Measurements from ENCODE around the gene PLA1A. TPM values are rescaled to one million over a fixed set of nuclear protein-coding genes. Genes with fewer than 3 reads are reported as not detected.
A peak's percentile ranks its signal among the peaks of the same experiment; 100 is the strongest.

Gene PLA1A
- total and polyA plus RNA-seq, 10 of the 15 experiments (the other 5 are each of a cell fraction or from before 2014, with no cell fraction given): 2.9 to 106 (median 4.8) TPM

DNA sequence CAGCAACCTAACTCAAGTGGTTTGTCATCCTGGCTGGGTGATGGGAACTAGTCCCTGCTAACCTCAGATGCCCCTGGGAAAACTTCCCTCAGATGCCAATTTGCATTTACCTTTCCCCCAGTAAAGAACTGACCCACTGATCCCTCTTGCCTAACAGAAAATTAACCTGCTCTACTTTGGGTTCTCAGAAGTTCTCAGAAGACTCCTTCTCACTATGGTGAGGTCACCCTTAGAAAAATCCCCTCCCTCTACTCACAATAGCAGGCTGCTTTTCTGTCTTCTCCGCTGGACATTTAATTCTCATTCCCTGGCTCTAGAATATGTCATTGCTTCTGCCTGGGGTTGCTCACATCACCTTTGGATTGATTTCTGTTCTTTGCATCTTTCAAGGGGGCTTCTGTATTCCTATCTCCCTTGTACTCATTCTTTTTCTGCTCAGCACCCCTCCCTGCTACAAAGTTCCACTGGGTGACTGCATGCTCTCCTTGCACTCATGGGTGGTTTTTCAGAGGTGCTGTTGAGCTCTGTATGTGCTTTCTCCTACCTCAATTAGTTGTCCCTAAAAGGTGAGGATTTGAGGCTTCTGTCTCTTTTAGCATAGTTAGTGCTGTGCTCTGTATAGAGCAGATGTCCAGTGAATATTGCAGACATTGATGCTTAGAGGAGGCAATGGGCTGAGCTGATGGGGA lies 869 bp downstream of the PLA1A start (continued):
- TF ChIP-seq, protein P1, sequence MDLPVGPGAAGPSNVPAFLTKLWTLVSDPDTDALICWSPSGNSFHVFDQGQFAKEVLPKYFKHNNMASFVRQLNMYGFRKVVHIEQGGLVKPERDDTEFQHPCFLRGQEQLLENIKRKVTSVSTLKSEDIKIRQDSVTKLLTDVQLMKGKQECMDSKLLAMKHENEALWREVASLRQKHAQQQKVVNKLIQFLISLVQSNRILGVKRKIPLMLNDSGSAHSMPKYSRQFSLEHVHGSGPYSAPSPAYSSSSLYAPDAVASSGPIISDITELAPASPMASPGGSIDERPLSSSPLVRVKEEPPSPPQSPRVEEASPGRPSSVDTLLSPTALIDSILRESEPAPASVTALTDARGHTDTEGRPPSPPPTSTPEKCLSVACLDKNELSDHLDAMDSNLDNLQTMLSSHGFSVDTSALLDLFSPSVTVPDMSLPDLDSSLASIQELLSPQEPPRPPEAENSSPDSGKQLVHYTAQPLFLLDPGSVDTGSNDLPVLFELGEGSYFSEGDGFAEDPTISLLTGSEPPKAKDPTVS (IDR thresholded peaks at IDR 0.05; ENCODE audit: low read depth, low read length): no peak
- TF ChIP-seq MXI1 (IDR thresholded peaks at IDR 0.05; ENCODE audit: low read depth, low read length) (no peak), SRF (IDR thresholded peaks at IDR 0.05; ENCODE audit: low read depth in 2 of 2, low read length in 2 of 2) (no peak), MEF2A (IDR thresholded peaks at IDR 0.05; ENCODE audit: insufficient read depth, low read depth, low read length) (no peak), CHD2 (IDR thresholded peaks at IDR 0.05; ENCODE audit: borderline replicate concordance, low read depth, low read length) (no peak), RUNX3 (IDR thresholded peaks at IDR 0.05; ENCODE audit: low read length) (peak; percentile 77), EGR1 (IDR thresholded peaks at IDR 0.05; ENCODE audit: borderline replicate concordance in 1 of 2, low read depth in 2 of 2, low read length in 2 of 2) (no peak), CHD1 (IDR thresholded peaks at IDR 0.05; ENCODE audit: low read depth, low read length) (no peak), CHD4 (IDR thresholded peaks at IDR 0.05) (no peak), JUND (IDR thresholded peaks at IDR 0.05; ENCODE audit: low read depth, low read length) (no peak), SPI1 (IDR thresholded peaks at IDR 0.05; ENCODE audit: borderline replicate concordance, insufficient read depth, low read depth, low read length) (no peak), BRCA1 (IDR thresholded peaks at IDR 0.05; ENCODE audit: low read depth, low read length) (no peak), SREBF1 (IDR thresholded peaks at IDR 0.05; ENCODE audit: low read length) (no peak), FOS (IDR thresholded peaks at IDR 0.05; ENCODE audit: borderline replicate concordance, extremely low read depth, insufficient read length) (no peak)
- TF ChIP-seq, protein P2, sequence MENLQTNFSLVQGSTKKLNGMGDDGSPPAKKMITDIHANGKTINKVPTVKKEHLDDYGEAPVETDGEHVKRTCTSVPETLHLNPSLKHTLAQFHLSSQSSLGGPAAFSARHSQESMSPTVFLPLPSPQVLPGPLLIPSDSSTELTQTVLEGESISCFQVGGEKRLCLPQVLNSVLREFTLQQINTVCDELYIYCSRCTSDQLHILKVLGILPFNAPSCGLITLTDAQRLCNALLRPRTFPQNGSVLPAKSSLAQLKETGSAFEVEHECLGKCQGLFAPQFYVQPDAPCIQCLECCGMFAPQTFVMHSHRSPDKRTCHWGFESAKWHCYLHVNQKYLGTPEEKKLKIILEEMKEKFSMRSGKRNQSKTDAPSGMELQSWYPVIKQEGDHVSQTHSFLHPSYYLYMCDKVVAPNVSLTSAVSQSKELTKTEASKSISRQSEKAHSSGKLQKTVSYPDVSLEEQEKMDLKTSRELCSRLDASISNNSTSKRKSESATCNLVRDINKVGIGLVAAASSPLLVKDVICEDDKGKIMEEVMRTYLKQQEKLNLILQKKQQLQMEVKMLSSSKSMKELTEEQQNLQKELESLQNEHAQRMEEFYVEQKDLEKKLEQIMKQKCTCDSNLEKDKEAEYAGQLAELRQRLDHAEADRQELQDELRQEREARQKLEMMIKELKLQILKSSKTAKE (IDR thresholded peaks at IDR 0.05; ENCODE audit: low read depth, poor library complexity, severe bottlenecking): peak; percentile 26
- TF ChIP-seq, protein P3, sequence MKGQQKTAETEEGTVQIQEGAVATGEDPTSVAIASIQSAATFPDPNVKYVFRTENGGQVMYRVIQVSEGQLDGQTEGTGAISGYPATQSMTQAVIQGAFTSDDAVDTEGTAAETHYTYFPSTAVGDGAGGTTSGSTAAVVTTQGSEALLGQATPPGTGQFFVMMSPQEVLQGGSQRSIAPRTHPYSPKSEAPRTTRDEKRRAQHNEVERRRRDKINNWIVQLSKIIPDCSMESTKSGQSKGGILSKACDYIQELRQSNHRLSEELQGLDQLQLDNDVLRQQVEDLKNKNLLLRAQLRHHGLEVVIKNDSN (IDR thresholded peaks at IDR 0.05; ENCODE audit: borderline replicate concordance, extremely low read length, insufficient read depth, low read depth, low read length): no peak
- TF ChIP-seq, protein P4, sequence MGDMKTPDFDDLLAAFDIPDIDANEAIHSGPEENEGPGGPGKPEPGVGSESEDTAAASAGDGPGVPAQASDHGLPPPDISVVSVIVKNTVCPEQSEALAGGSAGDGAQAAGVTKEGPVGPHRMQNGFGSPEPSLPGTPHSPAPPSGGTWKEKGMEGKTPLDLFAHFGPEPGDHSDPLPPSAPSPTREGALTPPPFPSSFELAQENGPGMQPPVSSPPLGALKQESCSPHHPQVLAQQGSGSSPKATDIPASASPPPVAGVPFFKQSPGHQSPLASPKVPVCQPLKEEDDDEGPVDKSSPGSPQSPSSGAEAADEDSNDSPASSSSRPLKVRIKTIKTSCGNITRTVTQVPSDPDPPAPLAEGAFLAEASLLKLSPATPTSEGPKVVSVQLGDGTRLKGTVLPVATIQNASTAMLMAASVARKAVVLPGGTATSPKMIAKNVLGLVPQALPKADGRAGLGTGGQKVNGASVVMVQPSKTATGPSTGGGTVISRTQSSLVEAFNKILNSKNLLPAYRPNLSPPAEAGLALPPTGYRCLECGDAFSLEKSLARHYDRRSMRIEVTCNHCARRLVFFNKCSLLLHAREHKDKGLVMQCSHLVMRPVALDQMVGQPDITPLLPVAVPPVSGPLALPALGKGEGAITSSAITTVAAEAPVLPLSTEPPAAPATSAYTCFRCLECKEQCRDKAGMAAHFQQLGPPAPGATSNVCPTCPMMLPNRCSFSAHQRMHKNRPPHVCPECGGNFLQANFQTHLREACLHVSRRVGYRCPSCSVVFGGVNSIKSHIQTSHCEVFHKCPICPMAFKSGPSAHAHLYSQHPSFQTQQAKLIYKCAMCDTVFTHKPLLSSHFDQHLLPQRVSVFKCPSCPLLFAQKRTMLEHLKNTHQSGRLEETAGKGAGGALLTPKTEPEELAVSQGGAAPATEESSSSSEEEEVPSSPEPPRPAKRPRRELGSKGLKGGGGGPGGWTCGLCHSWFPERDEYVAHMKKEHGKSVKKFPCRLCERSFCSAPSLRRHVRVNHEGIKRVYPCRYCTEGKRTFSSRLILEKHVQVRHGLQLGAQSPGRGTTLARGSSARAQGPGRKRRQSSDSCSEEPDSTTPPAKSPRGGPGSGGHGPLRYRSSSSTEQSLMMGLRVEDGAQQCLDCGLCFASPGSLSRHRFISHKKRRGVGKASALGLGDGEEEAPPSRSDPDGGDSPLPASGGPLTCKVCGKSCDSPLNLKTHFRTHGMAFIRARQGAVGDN (IDR thresholded peaks at IDR 0.05): peak; percentile 26
- TF ChIP-seq, protein P5, sequence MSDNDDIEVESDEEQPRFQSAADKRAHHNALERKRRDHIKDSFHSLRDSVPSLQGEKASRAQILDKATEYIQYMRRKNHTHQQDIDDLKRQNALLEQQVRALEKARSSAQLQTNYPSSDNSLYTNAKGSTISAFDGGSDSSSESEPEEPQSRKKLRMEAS (IDR thresholded peaks at IDR 0.05; ENCODE audit: low read depth, low read length): no peak
- TF ChIP-seq, protein P6, sequence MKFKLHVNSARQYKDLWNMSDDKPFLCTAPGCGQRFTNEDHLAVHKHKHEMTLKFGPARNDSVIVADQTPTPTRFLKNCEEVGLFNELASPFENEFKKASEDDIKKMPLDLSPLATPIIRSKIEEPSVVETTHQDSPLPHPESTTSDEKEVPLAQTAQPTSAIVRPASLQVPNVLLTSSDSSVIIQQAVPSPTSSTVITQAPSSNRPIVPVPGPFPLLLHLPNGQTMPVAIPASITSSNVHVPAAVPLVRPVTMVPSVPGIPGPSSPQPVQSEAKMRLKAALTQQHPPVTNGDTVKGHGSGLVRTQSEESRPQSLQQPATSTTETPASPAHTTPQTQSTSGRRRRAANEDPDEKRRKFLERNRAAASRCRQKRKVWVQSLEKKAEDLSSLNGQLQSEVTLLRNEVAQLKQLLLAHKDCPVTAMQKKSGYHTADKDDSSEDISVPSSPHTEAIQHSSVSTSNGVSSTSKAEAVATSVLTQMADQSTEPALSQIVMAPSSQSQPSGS (IDR thresholded peaks at IDR 0.05; ENCODE audit: low read length): peak; percentile 91

Data from GM12878 (cell line).